ENCODE data around the gene CRX. TPM values are rescaled to one million over a fixed set of nuclear protein-coding genes. Genes with fewer than 3 reads are reported as not detected.

CRX gene
- total RNA-seq, 1 experiment from 2014 or later = 0.13 TPM

DNA sequence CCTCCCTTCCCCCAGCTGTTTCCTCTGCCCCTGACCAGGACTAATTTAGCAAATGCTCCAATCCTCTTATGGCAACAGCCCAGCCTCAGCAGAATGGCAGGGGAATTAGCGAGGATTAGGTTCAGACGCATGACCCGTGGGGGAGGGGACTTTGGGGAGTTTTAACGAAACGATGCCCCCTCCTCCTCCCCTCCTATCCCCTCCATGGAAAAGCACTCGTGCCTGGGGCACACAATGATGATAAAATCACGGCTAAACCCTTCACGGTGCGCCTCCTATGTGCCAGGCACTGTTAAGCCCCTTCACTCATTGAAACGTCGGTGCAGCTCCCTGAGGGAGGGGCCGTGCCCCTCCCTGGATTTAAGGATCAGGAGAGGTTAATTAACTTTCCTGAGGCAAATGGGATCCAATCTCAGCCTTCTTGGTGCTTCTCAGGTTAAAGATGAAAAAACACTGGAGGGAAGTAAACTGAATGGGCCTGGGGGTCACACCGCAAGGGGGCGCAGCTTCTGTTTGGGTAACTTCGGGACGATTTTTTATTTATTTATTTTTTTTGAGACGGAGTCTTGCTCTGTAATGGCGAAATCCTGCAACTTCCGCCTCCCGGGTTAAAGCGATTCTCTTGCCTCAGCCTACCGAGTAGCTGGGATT, 27.2 kb downstream of the CRX start:
- no peaks in the 10 kb centered on the region for H4K20me1 ChIP-seq (ENCODE audit: control insufficient read depth, insufficient read depth, insufficient read length)
- no peak overlapping the region for H2BK120ac ChIP-seq (ENCODE audit: low read depth, low read length, poor library complexity, severe bottlenecking)
- peak overlapping the region; percentile 32 for H4K8ac ChIP-seq (replicated peaks; ENCODE audit: insufficient read length, low read depth, low read length)
- H3K4me3 Mint-ChIP-seq = peak overlapping the region; percentile 59 to 76
- peak overlapping the region; percentile 87 to 100 (median 99) for H3K27ac Mint-ChIP-seq
- no peaks in the 10 kb centered on the region; the same call in 1 of the 2 replicates for H3K4me1 ChIP-seq (ENCODE audit: insufficient read depth, low read length)
- H2AK5ac ChIP-seq (ENCODE audit: insufficient read length, low read length) = no peak overlapping the region
- no peak overlapping the region for H2BK12ac ChIP-seq (ENCODE audit: insufficient read length, low read depth, low read length)
- no peaks in the 10 kb centered on the region for H3K36me3 Mint-ChIP-seq (ENCODE audit: insufficient read depth in 1 of 3, low read depth in 3 of 3)
- no peak overlapping the region for H3K4ac ChIP-seq (ENCODE audit: low read depth, low read length)
- H3K79me2 ChIP-seq (ENCODE audit: insufficient read depth, low read length) = no peaks in the 10 kb centered on the region
- no peaks in the 10 kb centered on the region for H3K9me3 ChIP-seq (ENCODE audit: control insufficient read depth, low read depth, low read length)
- H2BK15ac ChIP-seq (ENCODE audit: low read depth, low read length) = no peak overlapping the region
- no peaks in the 10 kb centered on the region for H3K23me2 ChIP-seq (ENCODE audit: insufficient read length, low read depth, low read length, poor library complexity, severe bottlenecking)
- H4K91ac ChIP-seq (ENCODE audit: insufficient read length, low read depth, low read length) = no peak overlapping the region
- H3K79me1 ChIP-seq (ENCODE audit: insufficient read depth, low read depth, low read length, poor library complexity, severe bottlenecking) = no peaks in the 10 kb centered on the region
- H3K27me3 Mint-ChIP-seq (ENCODE audit: low read depth) = peaks cover 8% of the 10 kb centered on the region
- H3K14ac ChIP-seq (ENCODE audit: insufficient read depth, low read length) = peak overlapping the region; percentile 32
- H3K9me3 Mint-ChIP-seq = no peaks in the 10 kb centered on the region; a peak in 1 of 5 replicates
- H3K4me2 ChIP-seq (ENCODE audit: insufficient read depth, insufficient read length, low read length) = peak overlapping the region; percentile 73
- H3K56ac ChIP-seq (ENCODE audit: insufficient read length, low read depth, low read length) = no peak overlapping the region
- no peak overlapping the region for H2BK5ac ChIP-seq (ENCODE audit: insufficient read length, low read length)
- H3K23ac ChIP-seq (ENCODE audit: insufficient read length, low read depth, low read length) = no peak overlapping the region
- DNase-seq = peak; percentile 79
- TF ChIP-seq CTCF (conservative IDR thresholded peaks at IDR 0.05) = peak; percentile 89
- H3K27ac ChIP-seq (ENCODE audit: insufficient read length, low read depth, low read length) = peak overlapping the region; percentile 73
- H3K18ac ChIP-seq (ENCODE audit: insufficient read length, low read depth, low read length) = peak overlapping the region; percentile 36
- peak overlapping the region; percentile 3 for H3K9ac ChIP-seq (ENCODE audit: extremely low read depth, insufficient read length, low read length)
- no peak overlapping the region for H2BK20ac ChIP-seq (ENCODE audit: low read depth, low read length, poor library complexity, severe bottlenecking)
- no CpG with 5 or more reads among the region's 22 CpGs for WGBS (ENCODE audit: extremely low coverage, insufficient read length, low lambda C conversion rate)
- no peak overlapping the region for H2AFZ ChIP-seq (ENCODE audit: low read length)
- H3T11ph ChIP-seq (ENCODE audit: low read length) = no peak overlapping the region
- peaks cover 30 to 42% of the 10 kb centered on the region in 2 experiments for H3K4me1 Mint-ChIP-seq
- H4K5ac ChIP-seq (ENCODE audit: insufficient read length, low read depth, low read length) = no peak overlapping the region
- H3K27me3 ChIP-seq (ENCODE audit: insufficient read depth, low read length) = no peaks in the 10 kb centered on the region
